Endothelial cell of umbilical vein (primary cell): Measurements from ENCODE around the gene SNUPN. TPM values are rescaled to one million over a fixed set of nuclear protein-coding genes. Genes with fewer than 3 reads are reported as not detected.

ENCODE experiments used
- Bru-seq: library from RNA; stranded (reverse); fragments of 400-500 nt; gene quantifications from one replicate; lab custom pipeline; 2021; lab: Mats Ljungman, UMichigan
- BruChase-seq, 2 experiments: library from RNA; stranded (reverse); fragments of 400-500 nt; gene quantifications; one replicate each; lab custom pipeline; 2021; lab: Mats Ljungman, UMichigan
- BruUV-seq: library from RNA; stranded (reverse); fragments of 400-500 nt; replicated peaks from 2 replicates; lab custom pipeline; 2021; lab: Mats Ljungman, UMichigan
- CTCF ChIA-PET: fragments of 300-600, 350-600 bp; sonication (Branson Sonifier 250); formaldehyde crosslinking; loops from one replicate; lab custom pipeline; 2021; ENCODE audit warnings: antibody characterized with exemption, inconsistent platforms; lab: Charles Lee
- POLR2A ChIA-PET: fragments of 300-600, 350-600 bp; sonication (Branson Sonifier 250); formaldehyde crosslinking; loops from one replicate; lab custom pipeline; 2021; ENCODE audit warnings: antibody characterized with exemption, inconsistent platforms; lab: Charles Lee
- DNase-seq: peaks from one replicate; pipeline ENCODE4 v3.0.0-alpha.2; 2011; ENCODE audit warnings: low read depth, low spot score
- FAIRE-seq: peaks from 2 replicates; lab custom pipeline; 2011; peaks lifted over from hg19 to GRCh38; lab: Jason Lieb, UNC
- H2AFZ ChIP-seq: 2 replicates; pipeline ENCODE4 v1.6.0; 2012; ENCODE audit warnings: low read depth, low read length, control low read depth, inconsistent platforms
- H3K27ac ChIP-seq: 2 replicates; pipeline ENCODE4 v1.5.1; 2011; ENCODE audit warnings: low read depth, mild to moderate bottlenecking, control low read depth, low read length, moderate library complexity; ENCODE audit not compliant: insufficient read depth
- H3K27me3 ChIP-seq, 2 experiments: 2 replicates each; pipeline versions ENCODE4 v1.6.0 to v1.6.1; 2011; ENCODE audit warnings: low read length in 2 of 2, mixed read lengths in 1 of 2; ENCODE audit not compliant: control insufficient read depth in 2 of 2, insufficient read depth in 2 of 2
- H3K36me3 ChIP-seq, 2 experiments: 2 replicates in 1 of 2; 3 replicates in 1 of 2; pipeline ENCODE4 v1.5.1; 2011; ENCODE audit warnings: low read length in 2 of 2, mild to moderate bottlenecking in 1 of 2, moderate library complexity in 1 of 2; ENCODE audit not compliant: control insufficient read depth in 2 of 2, insufficient read depth in 2 of 2; ENCODE audit errors: extremely low read depth in 1 of 2
- H3K4me1 ChIP-seq: 3 replicates; pipeline ENCODE4 v1.5.1; 2011; ENCODE audit warnings: mild to moderate bottlenecking, low read length; ENCODE audit not compliant: control insufficient read depth, insufficient read depth; ENCODE audit errors: extremely low read depth
- H3K4me2 ChIP-seq: 2 replicates; pipeline ENCODE4 v1.6.1; 2011; ENCODE audit warnings: low read length, control low read depth, mixed read lengths; ENCODE audit not compliant: insufficient read depth
- H3K4me3 ChIP-seq, 3 experiments: fragments of 200-600 bp in 1 of 3; sonication (generic), shearing (Covaris generic) in 1 of 3; replicated peaks in 1 of 3; 2 replicates each; pipeline ENCODE4 v1.5.1; 2011 to 2016; ENCODE audit warnings: control low read depth in 3 of 3, low read length in 3 of 3, mild to moderate bottlenecking in 2 of 3, inconsistent platforms in 1 of 3, low read depth in 1 of 3, moderate library complexity in 1 of 3; ENCODE audit not compliant: insufficient read depth in 1 of 3
- H3K79me2 ChIP-seq: 2 replicates; pipeline ENCODE4 v1.6.0; 2012; ENCODE audit warnings: low read length, inconsistent platforms; ENCODE audit not compliant: control insufficient read depth, insufficient read depth
- H3K9ac ChIP-seq: replicated peaks from 2 replicates; pipeline ENCODE3; 2011; ENCODE audit warnings: low read length, control low read depth; ENCODE audit not compliant: insufficient read depth; ENCODE audit errors: extremely low read depth
- H3K9me1 ChIP-seq: replicated peaks from 3 replicates; pipeline ENCODE4 v1.6.0; 2011; ENCODE audit warnings: mild to moderate bottlenecking, low read length; ENCODE audit not compliant: control insufficient read depth, insufficient read depth; ENCODE audit errors: extremely low read depth
- H3K9me3 ChIP-seq: replicated peaks from 2 replicates; pipeline ENCODE4 v1.5.1; 2012; ENCODE audit warnings: low read length, inconsistent platforms; ENCODE audit not compliant: control insufficient read depth, insufficient read depth
- H4K20me1 ChIP-seq: replicated peaks from 2 replicates; pipeline ENCODE3; 2011; ENCODE audit warnings: mild to moderate bottlenecking, low read length; ENCODE audit not compliant: control insufficient read depth, insufficient read depth; ENCODE audit errors: extremely low read depth
- FOS ChIP-seq: IDR thresholded peaks from 2 replicates; pipeline ENCODE4 v1.6.1; 2011; ENCODE audit warnings: mild to moderate bottlenecking, low read length, moderate library complexity, borderline replicate concordance; ENCODE audit not compliant: insufficient read depth
- POLR2A ChIP-seq: IDR thresholded peaks from 2 replicates; pipeline ENCODE4 v1.6.1; 2012; ENCODE audit warnings: low read depth, mild to moderate bottlenecking, control low read depth, low read length
- POLR2AphosphoS5 ChIP-seq: IDR thresholded peaks from 2 replicates; pipeline ENCODE4 v1.6.1; 2012; ENCODE audit warnings: low read depth, mild to moderate bottlenecking, control low read depth, low read length, moderate library complexity; ENCODE audit not compliant: insufficient read depth
- dilution Hi-C: fragments of 300-500 bp; cut with MboI; formaldehyde crosslinking; loops from one replicate; pipeline ENCODE4 v1.15.0; 2019; ENCODE audit warnings: low sequenced_read_pairs; ENCODE audit not compliant: extremely low pct_ligation_motif_present
- intact Hi-C: fragments of 100-400 bp; cut with micrococcal nuclease; formaldehyde crosslinking; loops from one replicate; pipeline ENCODE4 v1.10.0; 2022
- long read RNA-seq: library from polyadenylated mRNA; stranded (forward); transcript quantifications from one replicate; pipeline ENCODE4 v2.0.0, GENCODE V29; 2021
- polyA minus RNA-seq, 3 experiments: library from RNA; depleted of rRNA, polyadenylated mRNA; stranded (reverse); fragments of >200 nt; gene quantifications; 1 replicate in 1 of 3; 2 replicates in 2 of 3; pipeline ENCODE4 v1.2.3, GENCODE V29; 2011
- polyA plus RNA-seq, 4 experiments: library from polyadenylated mRNA; depleted of rRNA in 3 of 4; stranded (reverse) in 3 of 4; unstranded in 1 of 4; fragments of >200 nt; gene quantifications; 2 replicates each; pipeline versions ENCODE4 v1.2.1 to v1.2.3, GENCODE V29; 2011 to 2012; ENCODE audit warnings: missing spikeins in 1 of 4
- total RNA-seq: library from RNA; stranded (reverse); gene quantifications from 2 replicates; pipeline ENCODE4 v1.2.3, GENCODE V29; 2021

SNUPN gene
- total RNA-seq: 19.3 and 25.1 TPM in 2 replicates
- polyA plus RNA-seq: 11.7 and 13.2 TPM in 2 replicates
- polyA plus RNA-seq (2011; cell fraction: cytosol; rRNA removed): 18.9 and 19.0 TPM in 2 replicates
- polyA plus RNA-seq (2011; cell fraction: nucleus; rRNA removed): 13.6 and 16.3 TPM in 2 replicates
- 19.1 and 22.1 TPM in 2 replicates for polyA plus RNA-seq (2012)
- 14.6 and 14.7 TPM in 2 replicates for polyA minus RNA-seq
- 15.8 TPM for polyA minus RNA-seq (2011; cell fraction: cytosol; rRNA and poly(A)+ RNA removed)
- polyA minus RNA-seq (2011; cell fraction: nucleus; rRNA and poly(A)+ RNA removed): 6.0 and 9.0 TPM in 2 replicates
- percentile 52 among the genes with signal in this experiment for Bru-seq, nascent RNA
- BruChase-seq, experiment 1, labeled RNA remaining after a 6-hour chase: percentile 51 among the genes with signal in this experiment
- percentile 46 among the genes with signal in this experiment for BruChase-seq, experiment 2, labeled RNA remaining after a 2-hour chase
- long read RNA-seq, transcript SNUPN-206 (9 exons, 1,682 nt): minor isoform, 5 of 95 reads
- long read RNA-seq, transcript SNUPN-201 (9 exons, 1,513 nt): major isoform, 70 of 95 reads
- long read RNA-seq, partial matches to known transcripts: 1 of 95 reads
- long read RNA-seq, other reads (novel, unspliced or antisense): 17 of 95 reads

- ChIA-PET POLR2A (interaction anchor here (1.1 to 1.5 kb wide), 2 partner anchors 13 to 14 kb away, joined by 4 to 6 read pairs; partner anchors contain the start of gene IMP3), CTCF (interaction anchor here (0.6 to 3.0 kb wide), 11 partner anchors 9 to 258 kb away, joined by 3 to 23 read pairs (median 4); partner anchors contain the start of genes PTPN9 and SNX33)
- no peaks in the 10 kb centered on the region for H3K9me3 ChIP-seq
- peak; percentile 89 for TF ChIP-seq POLR2AphosphoS5
- TF ChIP-seq FOS: no peak
- peak; percentile 86 for TF ChIP-seq POLR2A
- H3K4me3 ChIP-seq: peak within 1 kb of the TSS; percentile 53 to 78 (median 59)
- no peaks in the 10 kb centered on the region for H3K27me3 ChIP-seq
- H3K79me2 ChIP-seq: no peaks in the 10 kb centered on the region
- H4K20me1 ChIP-seq: no peaks in the 10 kb centered on the region
- peaks cover 14% of the 10 kb centered on the region for H3K4me1 ChIP-seq
- peak within 1 kb of the TSS; percentile 19 for H2AFZ ChIP-seq
- intact Hi-C loops (loop anchor here (1.0 to 5.0 kb wide), 6 partner anchors 15 to 603 kb away; partner anchors contain the start of genes IMP3, MAN2C1, PPCDC and PTPN9), dilution Hi-C loops (no loop called here)
- no peaks in the 10 kb centered on the region for H3K9me1 ChIP-seq
- H3K4me2 ChIP-seq: peak within 1 kb of the TSS; percentile 44
- peak within 1 kb of the TSS; percentile 67 for H3K27ac ChIP-seq
- H3K36me3 ChIP-seq: no peaks in the 10 kb centered on the region
- peak within 1 kb of the TSS; percentile 64 for H3K9ac ChIP-seq
- FAIRE-seq (peak; percentile 85), DNase-seq (peak; percentile 89)
- TSS peak; percentile 89 for BruUV-seq
These were observed at the start of gene SNUPN for GRCh38 chr15:75625542-75626347. Gene SNUPN (minus strand): TSS chr15:75625725. CDS start chr15:75621051, 4,674 bp downstream.
